Left renal cortex interstitium (tissue), 4 donors: ENCODE measurements around the gene SLC22A4. TPM values are rescaled to one million over a fixed set of nuclear protein-coding genes. Genes with fewer than 3 reads are reported as not detected.
A peak's percentile ranks its signal among the peaks of the same experiment; 100 is the strongest.

ENCODE experiments used
- DNase-seq, 4 donors: peaks; one replicate each; pipeline ENCODE4 v3.0.0-alpha.2; 2013; ENCODE audit warnings: low read depth in 4 of 4, low spot score in 2 of 4, missing footprints in 1 of 4
- polyA plus RNA-seq, 4 donors: library from polyadenylated mRNA; unstranded; fragments of 120-200 nt; gene quantifications; one replicate each; pipeline ENCODE4 v1.2.1, GENCODE V29; 2013; ENCODE audit not compliant: insufficient read length in 4 of 4

Gene SLC22A4
- polyA plus RNA-seq, 4 donors = 4.6 to 9.2 (median 6.3) TPM

DNA sequence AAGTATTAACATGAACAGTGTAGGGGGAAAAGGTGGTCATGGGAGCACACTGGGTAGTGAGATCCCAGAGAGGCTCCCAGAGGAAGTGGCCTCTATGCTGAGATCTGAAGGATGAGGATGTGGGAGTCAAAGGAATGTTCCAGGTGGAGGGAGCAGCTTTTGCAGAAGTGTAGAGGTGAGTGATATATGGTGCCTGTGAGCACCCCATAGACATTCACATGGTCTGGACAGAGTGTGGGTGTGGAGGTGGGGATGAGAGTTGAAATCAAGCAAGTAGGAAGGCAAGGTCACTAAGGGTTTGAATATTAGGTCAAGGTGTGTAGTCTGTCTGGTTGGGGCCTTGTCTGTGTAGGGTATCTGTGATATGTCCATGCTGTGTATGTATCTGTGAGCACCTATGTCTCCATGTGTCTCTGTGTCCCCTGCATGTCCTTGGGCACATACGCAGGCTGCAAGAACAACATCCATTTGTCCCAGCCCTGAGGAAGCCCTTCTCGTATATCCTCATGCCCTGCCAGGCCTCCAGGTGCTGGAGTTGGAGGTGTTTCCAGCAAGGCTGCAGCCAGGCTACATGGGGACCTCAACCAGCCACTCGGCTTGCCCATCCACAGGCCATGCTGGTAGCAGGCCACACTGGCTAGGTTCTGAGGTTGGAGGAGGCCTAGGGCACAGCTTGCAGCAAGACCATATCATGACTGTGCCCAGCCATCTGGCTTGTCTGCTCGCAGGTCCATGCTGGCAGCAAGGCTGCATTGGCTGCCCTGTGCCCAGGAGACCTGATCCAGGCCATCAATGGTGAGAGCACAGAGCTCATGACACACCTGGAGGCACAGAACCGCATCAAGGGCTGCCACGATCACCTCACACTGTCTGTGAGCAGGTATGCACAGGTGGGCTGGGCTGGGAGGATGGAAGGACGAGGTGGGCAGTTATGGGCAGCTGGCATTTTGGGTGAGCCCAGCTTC is 32.0 kb upstream of the SLC22A4 start:
- no peak for DNase-seq

DNA sequence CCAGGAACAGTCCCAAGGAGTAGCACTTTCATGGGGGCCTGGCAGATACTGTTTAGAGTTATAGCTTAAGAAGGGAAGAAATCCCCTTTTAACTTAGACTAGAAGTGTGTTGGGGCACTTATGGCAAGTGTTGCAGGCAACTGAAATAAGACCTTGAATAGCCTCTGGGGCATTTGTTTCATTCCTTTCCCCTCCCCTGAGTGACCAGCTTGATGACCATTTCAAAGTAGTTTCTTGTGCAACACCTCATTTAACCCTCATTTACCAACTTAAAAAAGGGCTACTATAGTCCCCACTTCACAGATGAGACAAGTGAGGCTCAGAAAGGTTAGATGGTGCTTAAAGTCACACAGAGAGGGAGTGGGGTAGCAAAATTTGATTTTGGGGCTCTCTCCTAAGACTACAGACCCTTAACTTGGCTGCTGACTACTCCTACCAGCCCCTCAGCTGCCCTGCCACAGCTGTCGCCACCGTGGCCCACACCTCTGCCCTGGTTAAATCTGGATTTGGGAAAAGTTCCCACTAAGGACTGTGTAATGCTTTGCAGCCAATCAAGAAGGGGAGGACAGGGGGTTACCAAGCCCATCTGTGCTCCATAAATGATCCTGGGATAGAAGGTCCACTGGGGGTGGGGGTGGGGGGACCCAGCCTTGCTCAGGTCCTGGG is 31.2 kb upstream of the SLC22A4 start:
- no peak for DNase-seq

DNA sequence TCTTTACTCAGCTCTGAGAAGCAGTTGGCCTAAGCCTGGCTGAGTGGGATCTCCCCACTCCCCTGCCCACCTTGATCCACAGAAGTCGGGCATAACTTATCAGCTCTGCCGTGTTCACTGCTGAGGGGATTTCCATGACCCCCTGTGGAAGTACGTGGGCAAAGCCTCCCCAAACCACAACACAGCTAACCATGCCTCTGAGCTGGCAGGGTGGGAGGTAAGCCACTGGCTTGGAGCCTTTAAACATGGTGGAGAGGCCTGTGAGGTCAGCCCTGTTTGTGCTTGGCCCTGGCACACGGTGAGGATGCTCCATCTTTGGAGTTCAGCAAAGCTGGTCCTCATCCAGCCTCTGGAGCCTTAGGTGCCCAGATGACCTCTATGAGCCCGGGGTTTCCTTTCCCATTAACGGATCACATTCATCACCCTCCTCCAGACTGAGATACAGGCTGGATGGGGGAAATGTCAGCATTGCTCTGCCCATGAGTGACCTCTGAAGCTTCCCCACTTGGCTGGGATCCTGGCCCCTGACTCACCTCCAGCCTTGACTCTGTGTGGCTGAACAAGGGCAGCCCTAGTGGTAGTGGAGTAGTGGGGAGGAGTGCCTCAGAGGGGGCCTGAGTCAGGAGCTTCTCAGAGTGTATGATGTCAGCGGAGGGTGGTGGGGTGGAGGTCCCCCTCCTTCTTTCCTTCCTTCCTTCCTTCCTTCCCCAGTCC is 30.5 kb upstream of the SLC22A4 start:
- DNase-seq = no peak

DNA sequence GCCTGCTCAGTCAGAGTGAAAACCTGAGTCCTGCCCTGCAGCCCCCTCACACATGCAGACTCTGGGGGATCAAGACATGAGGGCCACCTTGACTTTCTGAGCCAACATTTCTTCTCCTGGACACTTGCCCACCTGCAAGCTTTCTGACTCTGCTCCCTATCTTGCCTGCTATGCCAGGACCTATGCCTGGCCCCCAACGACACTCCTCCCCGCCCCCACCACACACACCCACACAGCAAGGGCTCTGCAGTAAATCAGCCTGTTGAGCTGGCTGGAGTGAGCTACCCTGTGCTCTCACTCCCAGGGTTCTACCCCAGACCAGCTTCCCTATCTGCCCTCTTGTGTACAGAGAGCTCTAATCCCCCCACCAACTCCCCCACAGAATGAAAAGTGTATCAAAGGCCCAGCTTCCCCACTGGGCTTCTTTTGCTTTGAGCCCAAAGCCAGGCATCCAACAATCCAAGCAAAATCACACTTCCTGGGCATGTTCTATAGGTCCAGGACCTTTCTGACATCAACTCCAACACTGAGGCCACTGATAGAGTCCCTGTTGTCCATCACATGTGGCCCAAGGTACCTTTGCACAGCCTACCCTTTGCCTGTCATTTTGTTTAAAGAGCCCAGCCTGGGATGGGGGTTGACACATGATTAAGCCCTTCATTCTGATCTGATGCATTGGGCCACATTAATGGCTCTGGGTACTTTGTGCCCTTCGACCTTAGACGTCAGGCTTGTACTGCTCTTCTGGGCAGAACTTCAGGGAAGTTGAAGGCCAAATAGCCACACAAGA is 29.5 kb upstream of the SLC22A4 start:
- no peak for DNase-seq

DNA sequence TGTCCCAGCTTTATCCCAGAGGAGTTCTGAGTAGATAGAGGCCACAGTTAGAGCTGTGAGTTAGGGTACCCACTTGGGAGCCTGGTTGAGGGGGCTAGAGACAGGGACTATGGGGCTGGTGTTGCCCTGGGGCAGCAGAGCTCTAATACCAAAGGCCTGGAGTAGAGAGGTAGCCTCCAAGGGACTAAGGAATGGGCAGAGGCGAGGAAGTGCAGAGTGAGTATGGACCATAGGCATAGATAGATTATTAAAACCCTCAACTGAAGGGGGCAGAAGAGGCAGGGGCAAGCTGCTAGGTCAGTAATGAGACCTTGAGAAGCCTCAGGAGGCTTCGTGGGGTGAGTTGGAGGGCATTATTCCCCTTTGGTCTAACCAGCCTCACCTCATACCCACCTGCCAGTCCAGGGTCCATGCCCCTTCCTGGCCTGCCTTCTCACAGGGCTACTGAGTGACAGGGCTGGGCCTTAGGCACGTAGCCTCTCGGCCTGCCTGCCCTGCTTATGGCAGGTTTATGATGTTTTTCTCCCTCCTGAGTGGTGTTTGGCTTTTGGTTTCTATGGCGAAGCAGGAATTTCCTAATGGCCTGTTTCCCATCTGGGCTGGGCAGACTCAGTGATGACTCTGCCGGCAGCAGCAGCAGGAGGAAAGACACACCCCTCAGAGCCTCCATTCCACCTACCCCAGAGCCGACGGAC is 28.7 kb upstream of the SLC22A4 start:
- DNase-seq = peak in 1 of 4 donors; percentile 69

DNA sequence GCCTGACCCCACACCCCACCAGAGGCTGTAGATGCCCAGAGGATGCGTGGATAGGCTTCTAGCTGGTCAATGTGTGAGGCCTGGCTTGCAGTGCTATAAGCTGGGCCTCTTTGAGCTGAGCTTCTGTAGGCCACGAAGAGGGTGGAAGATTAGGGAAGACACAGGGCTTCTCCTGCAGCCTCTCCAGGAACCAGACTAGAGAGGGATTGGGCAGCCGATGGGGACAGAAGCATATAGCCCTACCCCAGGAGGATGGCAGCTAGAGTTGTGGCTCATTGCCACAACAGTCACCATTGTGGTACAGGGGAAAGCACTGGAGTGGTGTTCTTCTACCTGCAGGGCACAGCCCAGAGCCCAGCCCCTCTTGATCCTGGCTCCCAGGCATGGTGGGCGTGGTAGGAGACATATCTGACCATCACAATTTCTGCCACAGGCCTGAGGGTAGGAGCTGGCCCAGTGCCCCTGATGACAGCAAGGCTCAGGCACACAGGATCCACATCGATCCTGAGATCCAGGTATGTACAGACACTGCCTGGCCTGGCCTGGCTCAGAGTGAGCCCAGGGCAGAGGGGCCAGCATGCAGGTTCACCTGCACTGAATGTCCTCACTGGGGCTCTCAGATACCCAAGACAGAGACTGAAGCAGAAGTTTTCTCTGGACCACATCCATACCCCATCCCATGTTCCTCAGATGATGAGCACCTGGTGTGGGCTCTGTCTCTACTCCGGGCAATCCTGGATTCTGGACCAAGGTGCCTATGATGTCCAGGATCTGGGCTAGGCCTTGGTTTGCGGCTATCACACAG is 28.0 kb upstream of the SLC22A4 start:
- DNase-seq = no peak

DNA sequence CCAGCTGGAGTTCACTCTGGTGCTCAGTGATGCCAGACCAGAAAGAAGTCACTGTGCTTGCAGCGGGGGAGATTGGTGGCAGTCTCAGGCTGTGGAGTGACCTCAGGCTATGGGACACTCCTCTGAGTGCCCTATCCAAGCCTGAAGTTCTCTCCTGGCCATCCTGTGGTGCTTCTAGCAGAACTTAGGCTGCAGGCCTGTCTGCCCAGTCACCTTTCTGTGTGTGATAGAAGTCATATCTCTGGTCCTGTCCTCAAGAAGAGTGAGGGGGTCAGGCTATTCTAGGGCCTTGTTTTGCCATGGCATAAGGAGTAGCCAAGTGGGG is 27.4 kb upstream of the SLC22A4 start:
- DNase-seq = no peak

DNA sequence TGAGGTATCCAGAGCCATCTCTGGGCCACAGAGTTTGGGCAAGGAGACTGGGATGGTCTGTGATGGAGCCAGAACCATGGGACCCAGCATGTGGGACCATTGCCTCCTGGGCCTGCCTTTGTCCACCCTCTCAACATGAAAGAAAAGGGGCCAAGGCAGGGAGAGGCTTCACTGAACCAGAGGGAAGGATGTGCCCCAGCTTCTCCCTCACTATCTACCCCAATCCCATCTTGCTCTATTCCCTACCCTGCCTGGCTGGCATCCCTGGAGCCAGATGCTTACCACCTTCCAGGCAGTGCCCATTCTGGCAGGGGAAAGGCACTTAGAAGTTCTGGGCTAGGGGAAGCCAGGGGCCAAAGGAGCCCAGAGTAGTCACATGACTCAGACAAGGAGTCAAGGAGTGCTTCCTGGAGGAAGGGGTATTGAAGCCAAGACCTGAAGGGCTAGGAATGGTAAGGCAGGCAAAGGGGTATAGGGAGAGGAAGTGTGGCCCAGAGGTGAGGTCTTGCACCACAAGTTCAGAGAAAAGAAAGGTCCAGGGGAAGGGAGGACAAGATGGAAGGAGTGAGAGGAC is 26.9 kb upstream of the SLC22A4 start:
- DNase-seq = no peak

DNA sequence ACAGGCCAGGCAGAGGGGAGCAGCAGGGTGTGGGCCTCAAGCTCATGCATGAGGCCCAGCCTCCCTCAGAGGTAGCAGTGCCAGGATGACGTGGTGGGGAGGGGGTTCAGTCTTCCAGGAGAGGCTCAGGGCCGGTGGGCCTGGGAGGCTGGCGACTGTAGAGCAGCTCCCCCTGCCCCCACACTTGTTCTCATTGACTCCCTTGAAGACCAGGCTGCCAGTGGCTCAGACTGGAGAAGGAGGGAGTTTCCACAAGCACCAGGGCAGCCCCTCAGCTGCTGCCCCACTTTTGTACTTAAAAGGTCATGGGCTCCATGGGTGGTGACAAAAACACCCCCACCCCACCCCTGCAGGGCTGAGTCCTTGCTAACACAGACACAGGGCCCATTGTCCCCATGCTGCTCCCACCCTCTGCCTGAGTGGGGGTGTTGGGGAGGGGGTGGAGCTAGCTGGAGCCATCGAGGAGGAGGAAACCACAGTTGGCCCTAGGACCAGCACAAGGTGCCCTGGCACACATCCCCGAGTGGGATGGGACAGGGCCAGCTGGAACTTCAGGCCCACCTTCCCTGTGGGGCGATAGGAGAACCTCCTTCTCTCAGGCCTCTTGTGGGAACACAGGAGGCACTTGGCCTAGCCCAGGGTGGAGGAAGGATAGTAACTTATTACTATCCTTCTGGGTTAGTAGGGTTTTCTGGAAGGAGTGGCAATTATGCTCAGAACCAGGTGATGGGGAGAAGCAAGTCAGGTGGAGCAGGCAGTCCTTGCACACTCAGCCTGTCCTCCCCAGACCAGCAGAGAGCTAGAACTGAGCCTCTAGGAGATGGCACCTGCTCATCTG is 26.0 kb upstream of the SLC22A4 start:
- no peak for DNase-seq

DNA sequence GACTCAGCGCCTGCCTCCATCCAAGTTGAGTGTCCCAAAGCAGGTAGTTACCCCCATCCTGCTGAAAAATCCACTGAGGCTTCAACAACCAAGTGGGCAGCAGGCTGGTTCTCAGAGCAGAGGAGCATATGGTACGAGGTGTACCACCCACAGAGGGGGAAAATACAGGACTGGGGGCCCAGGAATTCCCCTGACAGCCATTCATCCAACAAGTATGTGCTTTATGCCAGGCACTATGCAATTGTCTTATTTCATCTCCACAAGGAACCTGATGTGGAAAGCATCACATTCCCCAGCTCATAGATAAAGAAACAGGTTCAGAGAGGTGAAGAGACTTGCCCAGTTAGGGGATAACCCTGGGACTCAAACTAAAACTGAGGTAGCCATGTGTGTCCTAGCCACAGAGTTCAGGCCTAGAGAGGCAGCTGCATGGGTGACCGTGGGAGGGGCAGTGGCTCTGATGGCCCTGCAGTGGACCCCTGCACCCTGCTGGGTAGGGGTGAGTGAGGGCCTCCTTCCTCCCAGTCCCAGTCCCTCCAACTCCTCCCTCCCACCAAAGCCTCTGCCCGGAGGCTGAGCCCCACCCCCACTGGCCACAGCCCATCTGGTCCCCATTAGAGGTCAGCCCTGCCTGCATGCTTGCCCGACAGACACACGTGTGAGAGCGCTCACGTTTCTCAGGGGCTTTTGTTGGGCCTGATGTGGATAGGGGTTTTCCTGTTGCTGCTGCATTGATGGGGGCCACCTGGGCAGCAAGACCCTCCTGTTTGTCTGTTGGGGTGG is 25.2 kb upstream of the SLC22A4 start:
- DNase-seq = no peak

DNA sequence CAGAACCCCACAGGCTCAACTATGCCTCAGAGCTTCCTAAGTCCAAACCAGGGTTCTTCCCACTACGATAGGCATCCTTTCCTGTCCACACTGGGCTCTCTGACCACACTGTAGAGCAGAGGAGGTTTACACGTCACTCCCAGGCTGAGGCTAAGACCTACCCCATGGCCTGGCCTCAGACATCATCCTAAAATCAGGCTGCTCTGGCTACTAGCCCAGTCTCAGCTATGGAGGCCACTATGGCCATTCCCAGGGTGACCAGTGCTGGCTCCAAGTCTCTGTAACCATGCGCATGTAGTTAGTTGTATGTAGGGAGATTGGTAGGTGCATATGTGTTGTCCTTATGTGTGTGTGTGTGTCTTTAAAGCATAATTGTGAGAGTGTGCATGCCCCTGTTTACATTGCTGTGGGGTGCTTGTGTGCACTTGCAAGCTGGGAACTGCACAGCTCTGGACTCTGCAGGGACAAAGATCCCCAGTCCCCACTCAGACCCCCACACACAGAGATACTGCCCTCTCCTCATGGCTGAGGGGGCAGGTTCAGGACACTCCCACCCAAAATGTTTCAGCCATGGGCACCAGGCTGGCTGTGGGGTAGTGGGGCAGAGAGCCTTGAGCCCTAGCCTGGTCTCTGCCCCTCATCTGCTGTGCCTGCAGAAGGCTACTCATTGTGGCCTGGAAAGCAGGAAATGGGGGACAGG is 24.4 kb upstream of the SLC22A4 start:
- no peak for DNase-seq

DNA sequence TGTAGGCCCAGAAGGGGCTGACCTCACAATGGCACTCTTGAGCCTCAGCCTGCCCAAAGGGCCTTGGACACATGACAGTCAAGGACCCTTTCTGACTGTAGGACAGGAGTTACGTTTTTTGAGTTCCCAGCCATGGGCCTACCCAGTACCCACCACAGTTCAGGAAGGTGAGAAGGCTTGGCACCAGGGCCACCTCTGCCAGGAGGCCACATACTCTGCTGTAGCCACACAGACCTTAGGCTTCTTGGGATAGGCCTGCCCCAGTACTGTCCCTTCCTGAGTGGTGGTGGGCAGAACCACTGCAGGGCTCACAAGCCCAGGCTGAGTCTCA is 23.9 kb upstream of the SLC22A4 start:
- no peak for DNase-seq

DNA sequence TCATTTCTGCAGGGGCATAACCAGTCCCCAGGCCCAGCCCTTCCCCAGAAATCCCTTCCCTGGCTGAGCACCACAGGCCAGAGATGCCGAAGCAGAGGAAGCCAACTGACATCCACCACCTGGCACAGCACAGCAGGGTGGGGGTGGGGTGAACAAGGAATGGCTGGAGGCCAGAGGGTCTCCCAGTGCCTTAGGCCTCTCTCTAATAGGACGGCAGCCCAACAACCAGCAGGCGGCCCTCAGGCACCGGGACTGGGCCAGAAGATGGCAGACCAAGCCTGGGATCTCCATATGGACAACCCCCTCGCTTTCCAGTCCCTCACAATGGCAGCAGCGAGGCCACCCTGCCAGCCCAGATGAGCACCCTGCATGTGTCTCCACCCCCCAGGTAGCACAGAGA is 23.5 kb upstream of the SLC22A4 start:
- DNase-seq = no peak

DNA sequence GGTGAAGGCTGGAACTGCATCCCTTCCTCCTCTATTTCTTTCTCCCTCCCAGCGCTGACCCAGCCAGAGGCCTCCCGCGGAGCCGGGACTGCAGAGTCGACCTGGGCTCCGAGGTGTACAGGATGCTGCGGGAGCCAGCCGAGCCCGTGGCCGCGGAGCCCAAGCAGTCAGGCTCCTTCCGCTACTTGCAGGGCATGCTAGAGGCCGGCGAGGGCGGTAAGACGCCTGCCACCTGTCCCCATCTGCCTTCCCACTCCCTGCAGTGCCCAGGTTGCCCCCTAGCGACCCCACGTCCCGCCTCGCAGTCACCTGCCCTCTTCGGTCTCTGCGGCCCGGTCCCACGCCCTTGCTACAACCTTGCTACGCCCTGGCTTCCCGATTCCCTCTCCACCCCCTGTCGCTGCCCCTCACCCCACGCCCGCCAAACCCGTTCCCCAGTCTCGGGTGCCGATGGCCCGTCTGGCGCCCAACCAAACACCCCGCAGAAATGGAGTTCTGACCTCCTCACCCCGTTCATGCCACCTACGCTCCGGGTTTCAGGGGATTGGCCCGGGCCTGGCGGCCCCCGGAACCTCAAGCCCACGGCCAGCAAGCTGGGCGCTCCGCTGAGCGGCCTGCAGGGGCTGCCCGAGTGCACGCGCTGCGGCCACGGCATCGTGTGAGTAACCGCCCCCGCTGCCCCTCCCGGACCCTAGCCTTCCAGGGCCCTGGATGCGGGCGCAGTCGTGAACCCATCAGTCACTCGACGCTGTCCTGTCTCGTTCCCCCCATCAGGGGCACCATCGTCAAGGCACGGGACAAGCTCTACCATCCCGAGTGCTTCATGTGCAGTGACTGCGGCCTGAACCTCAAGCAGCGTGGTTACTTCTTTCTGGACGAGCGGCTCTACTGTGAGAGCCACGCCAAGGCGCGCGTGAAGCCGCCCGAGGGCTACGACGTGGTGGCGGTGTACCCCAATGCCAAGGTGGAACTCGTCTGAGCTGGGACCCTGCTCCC is 22.6 kb upstream of the SLC22A4 start:
- DNase-seq = no peak
